ES-I3 (cell line): ENCODE measurements around the gene CIT.
A peak's percentile ranks its signal among the peaks of the same experiment; 100 is the strongest.

Experiments
- H3K36me3 ChIP-seq: 2 replicates; pipeline ENCODE4 v1.6.1; 2013; ENCODE audit warnings: mild to moderate bottlenecking, low read length, control low read depth, moderate library complexity; ENCODE audit not compliant: insufficient read depth
- H3K4me1 ChIP-seq: 2 replicates; pipeline ENCODE4 v1.6.1; 2013; ENCODE audit warnings: mild to moderate bottlenecking, control low read depth, low read length; ENCODE audit not compliant: insufficient read depth
- H3K9ac ChIP-seq: 2 replicates; pipeline ENCODE4 v1.6.1; 2013; ENCODE audit warnings: low read depth, mild to moderate bottlenecking, low read length, moderate library complexity
- H3K9me3 ChIP-seq: 2 replicates; pipeline ENCODE4 v1.6.1; 2013; ENCODE audit warnings: mild to moderate bottlenecking, low read length, moderate library complexity; ENCODE audit not compliant: control insufficient read depth, insufficient read depth

The CIT gene

DNA sequence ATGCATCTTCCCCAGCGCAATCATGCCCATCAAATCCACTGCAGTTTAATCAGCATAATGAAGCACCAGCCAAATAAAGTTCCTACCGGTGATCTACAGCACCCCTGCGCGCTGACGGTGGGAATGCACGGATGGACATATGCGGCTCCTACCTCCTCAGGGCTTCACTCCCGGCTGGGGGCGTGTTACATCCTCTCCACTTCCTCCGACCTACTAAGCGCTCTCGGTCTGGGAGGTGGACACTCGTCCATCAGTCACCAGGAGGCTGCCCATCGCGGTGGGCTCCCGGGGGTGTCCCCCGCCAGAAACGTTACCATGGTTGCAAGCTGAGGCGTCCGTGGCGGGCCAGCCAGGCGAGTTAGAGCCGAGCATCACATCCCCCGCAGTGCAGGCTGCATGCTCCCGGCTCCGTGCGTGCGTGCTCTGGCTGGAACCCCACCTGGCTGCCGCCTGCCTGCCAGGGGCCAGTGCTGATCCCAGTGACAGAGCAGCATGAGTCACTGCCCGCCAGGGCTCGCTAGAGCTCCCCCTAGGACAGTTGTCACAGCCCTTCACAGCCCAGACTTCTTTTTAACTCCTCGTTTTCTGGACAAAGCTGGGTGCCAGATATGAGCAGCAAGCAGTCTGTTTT is 73.0 kb downstream of the CIT start:
- Histone ChIP-seq H3K9me3 (peaks cover 4% of the 10 kb centered on the region; the same call in 1 of the 2 replicates), H3K9ac (peak overlapping the region; percentile 31; the same call in 1 of the 2 replicates), H3K4me1 (no peaks in the 10 kb centered on the region; the same call in 1 of the 2 replicates), H3K36me3 (no peaks in the 10 kb centered on the region; the same call in 1 of the 2 replicates)

DNA sequence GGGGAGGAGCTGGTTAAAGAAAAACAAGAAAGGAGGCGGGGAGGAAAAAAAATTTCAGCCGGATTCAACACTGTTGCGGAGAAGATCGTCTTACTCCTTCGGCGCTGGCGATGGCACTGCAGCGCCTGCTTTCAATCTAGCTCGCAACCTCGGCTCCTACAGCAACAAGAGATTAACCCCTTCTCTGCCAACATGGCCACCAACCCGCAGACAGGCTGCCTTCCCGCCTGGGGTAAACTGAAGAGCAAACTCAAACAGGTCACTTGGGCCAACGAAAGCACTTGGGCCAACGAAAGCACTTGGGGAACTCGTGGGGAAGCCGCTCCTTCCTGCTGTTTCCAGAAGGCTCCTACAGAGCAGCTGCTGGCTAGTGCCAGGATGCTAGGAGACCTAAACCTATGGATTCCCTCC is 73.7 kb downstream of the CIT start:
- Histone ChIP-seq H3K4me1 (no peaks in the 10 kb centered on the region; the same call in 1 of the 2 replicates), H3K9me3 (peaks cover 4% of the 10 kb centered on the region; the same call in 1 of the 2 replicates), H3K36me3 (no peaks in the 10 kb centered on the region; the same call in none of the 2 replicates), H3K9ac (peak overlapping the region; percentile 31; the same call in 1 of the 2 replicates)

DNA sequence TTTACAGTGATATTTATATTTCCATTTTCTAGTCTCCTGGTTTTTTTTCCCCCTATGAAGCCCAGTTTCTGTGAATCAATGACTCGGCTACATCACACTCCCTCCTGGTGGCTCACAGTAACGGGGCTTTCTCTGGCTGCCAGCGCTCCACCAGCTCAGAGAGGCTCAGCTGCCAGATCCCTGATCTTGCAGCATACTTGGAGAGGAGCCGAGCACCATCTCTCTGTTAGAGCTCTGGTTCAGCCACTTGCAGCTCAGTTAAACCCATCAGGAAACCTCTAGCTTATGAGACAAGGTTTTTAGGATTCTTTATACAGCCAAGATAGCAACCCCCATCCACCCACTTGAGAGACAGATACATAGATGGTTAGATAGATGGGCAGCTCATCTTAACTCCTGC is 74.6 kb downstream of the CIT start:
- Histone ChIP-seq H3K9me3 (peaks cover 4% of the 10 kb centered on the region; the same call in 1 of the 2 replicates), H3K4me1 (no peaks in the 10 kb centered on the region; the same call in 1 of the 2 replicates)

DNA sequence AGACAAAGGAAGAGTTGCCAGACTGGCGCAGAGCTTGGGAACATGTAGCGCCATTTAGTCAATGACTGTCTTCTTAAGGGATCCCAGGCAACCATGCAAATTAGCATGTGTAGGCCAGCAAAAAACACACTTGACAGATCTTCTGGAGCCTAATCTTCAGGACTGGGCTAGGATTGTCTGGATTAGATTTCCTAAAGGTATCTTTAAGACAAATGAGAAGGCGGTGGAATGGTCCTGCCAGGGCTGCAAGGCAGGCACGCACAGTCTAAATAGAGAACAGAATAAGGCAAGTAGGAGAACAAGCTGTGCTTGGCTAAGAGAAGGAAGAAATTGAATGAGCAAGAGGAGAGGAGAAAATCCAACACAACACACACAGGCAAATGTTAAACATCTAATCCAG is 80.0 kb downstream of the CIT start:
- H3K36me3 ChIP-seq = peaks cover 3% of the 10 kb centered on the region
- no peaks in the 10 kb centered on the region for H3K9me3 ChIP-seq
- no peak overlapping the region for H3K9ac ChIP-seq
- H3K4me1 ChIP-seq = no peaks in the 10 kb centered on the region

More for the DNA sequence above, 74.6 kb downstream of the CIT start:
- Histone ChIP-seq H3K36me3 (no peaks in the 10 kb centered on the region; the same call in none of the 2 replicates), H3K9ac (no peak overlapping the region)

DNA sequence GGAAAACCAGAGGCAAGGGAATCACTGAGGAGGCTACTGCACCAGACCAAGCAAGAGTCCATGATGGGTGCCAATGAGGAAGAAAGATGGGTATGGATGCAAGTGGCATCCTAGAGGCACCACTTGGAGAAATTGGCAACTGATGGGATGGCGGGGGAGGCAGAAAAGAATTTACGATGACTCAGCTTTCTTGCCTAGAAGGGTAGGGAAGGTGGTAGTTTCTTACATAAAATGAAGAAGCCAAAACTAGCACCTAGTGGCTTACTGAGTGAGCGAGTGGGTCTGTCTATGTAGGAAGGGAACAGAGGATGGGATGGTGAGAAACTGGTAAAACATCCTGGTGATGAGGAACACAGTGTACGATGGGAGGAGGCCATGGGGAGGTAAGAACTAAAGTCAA is 80.8 kb downstream of the CIT start:
- Histone ChIP-seq H3K9ac (no peak overlapping the region), H3K4me1 (no peaks in the 10 kb centered on the region), H3K9me3 (no peaks in the 10 kb centered on the region), H3K36me3 (peaks cover 3% of the 10 kb centered on the region; the same call in 1 of the 2 replicates)

DNA sequence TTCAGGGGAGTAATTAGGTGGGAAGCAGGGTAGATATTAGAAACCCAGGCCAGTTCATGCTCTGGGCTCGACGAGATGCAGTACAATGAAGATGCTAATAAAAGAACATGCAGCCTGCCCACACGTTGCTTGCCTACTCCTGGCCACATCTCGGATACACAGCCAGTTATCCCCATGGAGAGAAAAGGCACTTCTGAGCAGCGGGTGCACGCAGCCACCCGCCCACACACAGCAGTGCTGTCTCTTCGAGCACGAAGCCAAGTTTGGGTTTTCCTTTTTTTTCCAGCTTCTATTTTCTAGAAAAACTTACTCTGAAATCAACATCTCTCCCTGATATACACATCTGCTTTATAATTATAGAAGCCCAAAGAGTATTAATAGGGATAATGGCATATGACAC is 85.7 kb downstream of the CIT start:
- H3K36me3 ChIP-seq = no peaks in the 10 kb centered on the region; the same call in 1 of the 2 replicates
- no peak overlapping the region for H3K9ac ChIP-seq
- H3K4me1 ChIP-seq = no peaks in the 10 kb centered on the region

DNA sequence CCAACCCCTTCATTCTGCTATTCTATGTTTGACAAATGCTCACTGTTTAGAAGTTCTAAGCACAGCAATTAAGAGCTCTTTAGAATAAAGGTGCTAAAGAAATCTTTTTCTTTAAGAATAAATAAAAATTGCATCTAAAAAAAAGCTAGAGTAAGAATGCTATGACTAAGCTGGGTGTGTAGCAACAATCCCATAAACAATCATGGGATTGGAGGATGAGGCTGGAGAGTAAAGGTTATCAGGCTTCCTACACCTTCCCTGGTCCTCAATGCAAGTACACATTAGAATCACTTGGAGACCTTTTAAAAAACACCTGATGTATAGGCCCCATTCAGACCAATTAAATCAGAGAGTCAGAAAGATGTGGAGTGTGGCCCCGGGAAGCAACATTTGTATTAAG is 88.3 kb downstream of the CIT start:
- Histone ChIP-seq H3K4me1 (no peaks in the 10 kb centered on the region), H3K9ac (no peak overlapping the region), H3K36me3 (peaks cover 3% of the 10 kb centered on the region; the same call in 1 of the 2 replicates), H3K9me3 (no peaks in the 10 kb centered on the region)

More for the DNA sequence above, 85.7 kb downstream of the CIT start:
- no peaks in the 10 kb centered on the region for H3K9me3 ChIP-seq

DNA sequence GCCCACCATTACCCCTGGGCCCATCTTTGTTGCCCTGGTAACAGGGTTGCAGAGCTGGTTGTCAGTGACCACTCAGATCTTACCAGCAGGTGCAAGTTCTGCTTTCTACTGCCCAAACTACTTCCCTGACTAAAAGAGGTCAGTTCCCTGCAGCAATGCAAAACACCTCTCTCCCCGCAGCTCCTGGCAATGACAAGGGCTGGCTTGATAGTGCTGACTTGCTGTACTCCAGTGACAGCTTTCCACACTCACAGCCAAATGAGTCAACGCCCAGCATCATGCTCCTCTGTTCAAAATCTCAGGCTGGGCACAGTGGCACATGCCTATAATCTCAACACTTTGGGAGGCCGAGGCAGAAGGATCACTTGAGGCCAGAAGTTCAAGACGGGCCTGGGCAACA is 90.6 kb downstream of the CIT start:
- no peaks in the 10 kb centered on the region for H3K9me3 ChIP-seq
- H3K36me3 ChIP-seq = peaks cover 3% of the 10 kb centered on the region; the same call in 1 of the 2 replicates
- no peaks in the 10 kb centered on the region for H3K4me1 ChIP-seq
- H3K9ac ChIP-seq = no peak overlapping the region

DNA sequence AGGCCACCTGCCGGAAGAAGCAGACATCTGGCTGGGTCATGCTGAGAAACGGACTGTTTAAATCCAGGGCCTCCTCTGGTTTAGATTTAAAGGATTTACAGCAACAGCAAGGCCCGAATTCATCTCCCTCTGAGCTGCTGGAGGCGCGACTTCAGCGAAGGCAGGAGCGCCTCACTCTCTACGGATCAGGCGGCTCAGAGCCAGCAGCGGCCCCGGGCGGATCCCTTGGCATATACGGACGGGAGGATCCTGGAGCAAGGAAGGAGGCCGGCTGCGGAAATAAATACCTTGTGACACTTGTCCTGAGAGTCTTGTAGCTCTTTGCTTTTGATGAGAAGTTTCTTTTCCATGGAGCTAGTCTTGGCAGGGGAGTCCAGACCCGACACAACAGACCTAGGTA is 92.4 kb downstream of the CIT start:
- peaks cover 3% of the 10 kb centered on the region; the same call in 1 of the 2 replicates for H3K36me3 ChIP-seq
- H3K4me1 ChIP-seq = 0 out of 2 replicates have a peak, but pooled peaks cover 3% of the 10 kb centered on the region
- H3K9me3 ChIP-seq = no peaks in the 10 kb centered on the region
- H3K9ac ChIP-seq = no peak overlapping the region

DNA sequence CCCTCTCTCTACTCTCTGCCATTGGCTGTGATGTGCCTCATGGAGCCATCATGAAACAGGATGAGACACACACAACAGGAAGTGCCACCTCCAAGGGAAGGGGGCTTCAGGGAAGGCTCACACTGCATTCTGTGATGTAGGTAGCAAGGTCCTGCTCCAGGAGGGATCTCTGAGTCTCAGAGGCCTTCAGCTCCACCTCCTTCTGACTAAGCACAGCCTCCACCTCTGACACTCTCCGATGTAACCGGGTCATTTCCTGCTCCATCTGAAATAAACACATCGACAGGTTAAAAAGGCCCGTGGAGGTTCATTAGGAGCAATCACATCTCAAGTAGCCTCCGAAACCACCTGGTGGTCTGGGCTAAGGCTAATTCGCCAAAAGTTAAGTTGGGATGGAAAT is 93.3 kb downstream of the CIT start:
- Histone ChIP-seq H3K9ac (no peak overlapping the region), H3K9me3 (no peaks in the 10 kb centered on the region), H3K36me3 (peaks cover 5% of the 10 kb centered on the region; the same call in 1 of the 2 replicates), H3K4me1 (0 out of 2 replicates have a peak, but pooled peaks cover 3% of the 10 kb centered on the region)

DNA sequence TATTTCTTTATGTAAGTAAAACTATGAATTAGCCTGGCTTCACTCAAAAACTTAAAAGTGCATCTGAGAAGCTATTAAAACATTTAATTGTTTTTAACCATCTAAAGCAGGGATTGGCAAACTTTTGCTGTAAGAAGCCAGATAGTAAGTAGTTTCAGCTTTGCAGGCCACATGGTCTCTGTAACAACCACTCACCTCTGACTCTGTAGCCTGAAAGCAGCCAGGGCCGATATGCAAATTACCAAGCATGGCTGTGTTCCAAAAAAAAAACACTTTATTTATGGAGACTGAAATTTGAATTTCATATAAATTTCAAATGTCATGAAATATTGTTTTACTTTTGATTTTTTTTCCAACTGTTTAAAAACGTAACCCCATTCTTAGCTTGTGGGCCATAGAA is 95.3 kb downstream of the CIT start:
- Histone ChIP-seq H3K4me1 (0 out of 2 replicates have a peak, but pooled peaks cover 3% of the 10 kb centered on the region), H3K9ac (no peak overlapping the region), H3K36me3 (peaks cover 5% of the 10 kb centered on the region; the same call in 1 of the 2 replicates), H3K9me3 (no peaks in the 10 kb centered on the region)

DNA sequence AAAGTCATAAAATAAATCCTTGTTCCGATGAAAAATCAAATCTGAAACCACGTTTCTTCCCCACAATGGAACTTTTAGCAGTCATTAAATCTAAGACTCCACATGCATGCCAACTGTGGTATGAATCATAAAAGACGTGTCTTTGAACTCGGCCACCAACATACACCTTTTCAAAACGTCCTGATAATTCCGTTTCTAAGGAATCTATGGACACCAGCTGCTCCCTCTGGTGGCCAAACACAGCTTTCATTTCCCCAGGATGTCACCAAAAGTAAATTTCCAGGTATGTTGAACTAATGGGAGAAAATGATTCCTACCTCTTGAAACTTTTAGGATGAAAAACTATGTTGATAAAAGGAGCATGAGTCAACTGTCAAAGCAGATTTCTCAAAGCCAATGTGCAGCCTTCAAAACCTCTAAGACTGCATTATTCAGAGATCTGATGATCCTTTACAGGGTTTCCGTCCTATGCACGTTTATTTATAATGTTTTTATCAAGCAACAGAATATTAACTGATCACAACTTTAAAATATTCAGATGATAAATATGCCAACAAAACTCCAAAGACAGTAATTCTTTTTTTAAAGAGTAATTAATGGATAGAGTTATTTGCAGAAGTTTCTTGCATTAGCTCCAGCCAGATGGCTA is 96.2 kb downstream of the CIT start:
- Histone ChIP-seq H3K36me3 (peaks cover 7% of the 10 kb centered on the region; the same call in 1 of the 2 replicates), H3K9ac (no peak overlapping the region), H3K9me3 (no peaks in the 10 kb centered on the region), H3K4me1 (0 out of 2 replicates have a peak, but pooled peaks cover 3% of the 10 kb centered on the region)

DNA sequence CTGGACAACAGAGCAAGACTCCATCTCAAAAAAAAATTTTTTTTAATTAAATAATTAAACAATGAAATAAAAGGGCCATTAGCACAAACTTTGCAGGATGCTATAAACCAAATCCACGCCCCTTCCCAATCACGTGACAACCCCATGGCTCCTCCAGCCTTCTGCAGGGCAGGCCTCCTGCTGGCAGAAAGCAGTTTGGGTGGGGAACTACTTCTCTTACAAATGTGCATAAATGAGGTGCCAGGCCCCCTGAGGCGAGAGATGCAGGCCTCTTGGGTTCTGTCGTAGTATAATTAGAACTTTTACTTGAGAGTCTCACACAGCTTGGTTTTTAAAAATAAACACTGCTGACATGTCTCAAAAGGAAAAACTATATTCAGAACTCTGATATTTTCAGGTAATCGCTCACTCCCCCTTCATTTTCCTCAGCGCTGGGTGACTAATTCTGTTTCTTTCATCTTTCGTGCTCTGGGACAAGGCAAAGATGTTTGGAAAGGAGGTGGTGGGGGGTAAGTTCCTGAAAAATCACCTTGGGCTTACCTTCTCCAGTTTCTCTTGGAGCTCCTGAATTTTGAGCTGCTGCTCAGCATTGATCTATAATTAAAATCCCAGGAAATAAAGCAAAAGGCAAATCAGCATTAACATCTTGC is 101.7 kb downstream of the CIT start:
- no peak overlapping the region for H3K9ac ChIP-seq
- H3K4me1 ChIP-seq = no peaks in the 10 kb centered on the region
- peaks cover 15% of the 10 kb centered on the region for H3K36me3 ChIP-seq
- no peaks in the 10 kb centered on the region for H3K9me3 ChIP-seq

DNA sequence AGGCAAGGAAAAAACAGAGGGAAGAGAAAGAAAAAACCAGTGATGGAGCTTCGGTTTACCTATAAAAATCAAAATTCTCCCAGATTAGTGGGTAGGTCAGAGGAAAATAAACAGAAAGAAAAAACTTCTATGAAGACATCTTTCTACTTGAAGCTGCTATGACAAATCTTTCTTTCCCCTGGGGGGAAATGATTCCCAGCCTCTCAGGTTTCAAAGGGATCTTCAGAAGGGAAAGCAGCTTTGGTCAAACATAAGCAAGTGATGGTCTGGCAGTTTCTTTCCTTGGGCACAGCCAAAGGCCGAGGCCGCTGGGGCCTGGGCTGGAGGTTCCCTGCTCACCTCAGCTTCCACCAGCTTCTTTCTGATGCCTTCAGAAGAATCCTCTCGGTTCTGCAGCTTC is 104.7 kb downstream of the CIT start:
- no peaks in the 10 kb centered on the region for H3K9me3 ChIP-seq
- peaks cover 14% of the 10 kb centered on the region for H3K36me3 ChIP-seq
- no peak overlapping the region for H3K9ac ChIP-seq
- no peaks in the 10 kb centered on the region for H3K4me1 ChIP-seq
